HG03108 (cell line): ENCODE measurements around the gene HAS3.
"Not testable (repeated sequence)": the region's sequence is repeated elsewhere in the genome, so short reads cannot be mapped to it uniquely, and the experiment has no call there.

ENCODE experiments used
- ATAC-seq: cut with Tn5 transposase; IDR thresholded peaks from one replicate; pipeline ENCODE4 v1.9.1; 2021; ENCODE audit warnings: moderate library complexity; ENCODE audit not compliant: unreplicated experiment

HAS3 gene

GRCh38 chr16:69115837-69116236 is 10.4 kb downstream of the HAS3 start:
- ATAC-seq, result no peak

GRCh38 chr16:69116256-69116875 is 10.9 kb downstream of the HAS3 start:
- ATAC-seq, result no peak

- ATAC-seq, result no peak
Observed at GRCh38 chr16:69116906-69117305, 11.5 kb downstream of the HAS3 start.

- ATAC-seq, result no peak
Observed at GRCh38 chr16:69118468-69118867, 13.0 kb downstream of the HAS3 start.

GRCh38 chr16:69118994-69119393 is 13.5 kb downstream of the HAS3 start:
- ATAC-seq, result no peak

GRCh38 chr16:69119536-69119935 is 14.1 kb downstream of the HAS3 start:
- ATAC-seq, result no peak

GRCh38 chr16:69120096-69120664 is 14.7 kb downstream of the HAS3 start:
- ATAC-seq, result no peak

- no peak for ATAC-seq
Observed at GRCh38 chr16:69123910-69124309, 18.5 kb downstream of the HAS3 start.

GRCh38 chr16:69124406-69124805 is 19.0 kb downstream of the HAS3 start:
- ATAC-seq, result not testable (repeated sequence)

GRCh38 chr16:69124961-69125360 is 19.5 kb downstream of the HAS3 start:
- ATAC-seq, result not testable (repeated sequence)

- ATAC-seq, result no peak
Observed at GRCh38 chr16:69126221-69126620, 20.8 kb downstream of the HAS3 start.

GRCh38 chr16:69126801-69127200 is 21.3 kb downstream of the HAS3 start:
- ATAC-seq, result not testable (repeated sequence)

- ATAC-seq, result no peak
Observed at GRCh38 chr16:69127966-69128510, 22.6 kb downstream of the HAS3 start.

GRCh38 chr16:69130461-69130860 is 25.0 kb downstream of the HAS3 start:
- no peak for ATAC-seq

- ATAC-seq, result no peak
Observed at GRCh38 chr16:69131167-69131838, 25.9 kb downstream of the HAS3 start.

- ATAC-seq, result peak; percentile 35
Observed at GRCh38 chr16:69131839-69132423, 26.5 kb downstream of the HAS3 start.

GRCh38 chr16:69132424-69133252 is 27.2 kb downstream of the HAS3 start, which contains the start of the genes CHTF8 and UTP4:
Gene CHTF8, minus strand, starts transcription at chr16:69132588. Its CDS starts 11,130 bp downstream, at chr16:69121458.
Gene UTP4, plus strand, starts transcription at chr16:69132649. Its CDS starts 811 bp downstream, at chr16:69133460.
- peak; percentile 79 for ATAC-seq

- ATAC-seq, result no peak
Observed at GRCh38 chr16:69133373-69133954, 28.0 kb downstream of the HAS3 start.

- ATAC-seq, result no peak
Observed at GRCh38 chr16:69138608-69139007, 33.2 kb downstream of the HAS3 start.

GRCh38 chr16:69139464-69139863 is 34.0 kb downstream of the HAS3 start:
- not testable (repeated sequence) for ATAC-seq
